A673 (cell line): Measurements from ENCODE around the gene HPSE2. TPM values are rescaled to one million over a fixed set of nuclear protein-coding genes. Genes with fewer than 3 reads are reported as not detected.

ENCODE experiments used
- BruUV-seq: library from RNA; stranded (reverse); fragments of 400-500 nt; replicated peaks from 2 replicates; lab custom pipeline; 2021; lab: Mats Ljungman, UMichigan
- CTCF ChIA-PET: fragments of 300-600 bp; sonication (Branson Sonifier 250); formaldehyde crosslinking; loops from one replicate; lab custom pipeline; 2022; ENCODE audit warnings: antibody characterized with exemption; lab: Charles Lee
- POLR2A ChIA-PET: fragments of 300-600 bp; sonication (Branson Sonifier 250); formaldehyde crosslinking; loops from one replicate; lab custom pipeline; 2022; ENCODE audit warnings: antibody characterized with exemption; ENCODE audit not compliant: low non-redundant PET; lab: Charles Lee
- DNase-seq: peaks from one replicate; pipeline ENCODE4 v3.0.0-alpha.2; 2015; ENCODE audit warnings: low spot score
- H3K27ac ChIP-seq: fragments of 200-600 bp; sonication (generic); 2 replicates; pipeline ENCODE4 v1.5.1; 2016; ENCODE audit warnings: mixed run types, low read depth, mild to moderate bottlenecking, mixed read lengths, antibody characterized with exemption, low read length; ENCODE audit not compliant: poor library complexity, severe bottlenecking
- H3K27me3 ChIP-seq: fragments of 200-600 bp; sonication (generic); replicated peaks from 2 replicates; pipeline ENCODE4 v1.6.1; 2017; ENCODE audit warnings: mixed run types, low read depth, mild to moderate bottlenecking, mixed read lengths, antibody characterized with exemption, low read length; ENCODE audit not compliant: insufficient read depth, poor library complexity
- H3K36me3 ChIP-seq: fragments of 200-600 bp; sonication (generic); 2 replicates; pipeline ENCODE4 v1.6.1; 2016; ENCODE audit warnings: mixed run types, mild to moderate bottlenecking, mixed read lengths, antibody characterized with exemption, low read length; ENCODE audit not compliant: insufficient read depth, poor library complexity, severe bottlenecking
- H3K4me1 ChIP-seq: fragments of 200-600 bp; sonication (generic); 2 replicates; pipeline ENCODE4 v1.6.1; 2017; ENCODE audit warnings: mixed run types, mild to moderate bottlenecking, mixed read lengths, antibody characterized with exemption, low read length; ENCODE audit not compliant: insufficient read depth, poor library complexity, severe bottlenecking
- H3K4me3 ChIP-seq: fragments of 200-600 bp; sonication (generic); 2 replicates; pipeline ENCODE4 v1.5.1; 2016; ENCODE audit warnings: low read depth, mixed run types, mild to moderate bottlenecking, mixed read lengths, low read length; ENCODE audit not compliant: poor library complexity, severe bottlenecking
- H3K9me3 ChIP-seq: fragments of 200-600 bp; sonication (generic); 2 replicates; pipeline ENCODE4 v1.6.1; 2016; ENCODE audit warnings: mixed run types, low read depth, mild to moderate bottlenecking, mixed read lengths, antibody characterized with exemption, low read length; ENCODE audit not compliant: poor library complexity, severe bottlenecking
- EZH2 ChIP-seq: fragments of 200-600 bp; sonication (generic); IDR thresholded peaks from 2 replicates; pipeline ENCODE4 v1.6.1; 2017; ENCODE audit warnings: borderline replicate concordance, low read depth, mild to moderate bottlenecking, mixed read lengths, antibody characterized with exemption, low read length; ENCODE audit not compliant: poor library complexity, severe bottlenecking
- intact Hi-C: fragments of 100-400 bp; cut with micrococcal nuclease; formaldehyde crosslinking; loops from one replicate; pipeline ENCODE4 v1.10.0; 2022; ENCODE audit not compliant: unreplicated experiment
- total RNA-seq: library from RNA; stranded (reverse); gene quantifications from 2 replicates; pipeline ENCODE4 v1.2.3, GENCODE V29; 2021
- TF ChIP-seq, protein P1 (sequence below): fragments of 300-800, 200-600 bp; sonication (generic); conservative IDR thresholded peaks from 2 replicates; pipeline ENCODE4 v1.5.1; 2017; ENCODE audit warnings: low read depth, mild to moderate bottlenecking, antibody characterized with exemption, low read length, moderate library complexity, mixed read lengths

The HPSE2 gene
- total RNA-seq, 1 experiment from 2014 or later: not detected

DNA sequence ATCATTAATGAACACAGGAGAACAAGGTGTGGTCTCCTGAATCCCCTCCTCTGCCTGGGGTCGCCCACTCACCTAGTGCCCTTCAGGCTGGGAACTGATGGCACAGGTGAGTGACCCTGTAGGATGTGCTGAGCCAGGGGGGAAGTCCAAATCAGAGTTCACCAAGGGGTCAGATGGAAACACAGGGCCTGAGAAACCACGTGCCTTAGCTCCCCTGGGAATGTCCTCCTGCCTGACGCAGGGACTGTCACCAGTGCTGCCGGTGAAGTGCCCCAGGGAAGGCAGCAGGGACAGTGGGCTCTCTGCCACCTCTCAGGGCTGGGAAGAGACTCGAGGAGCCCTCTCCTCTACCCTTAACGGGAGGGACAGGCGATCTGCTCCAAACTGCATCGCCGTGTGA, 814.9 kb downstream of the HPSE2 start:
- no TSS peak for BruUV-seq
- POLR2A ChIA-PET: no interaction called here
- Histone ChIP-seq H3K27me3 (no peaks in the 10 kb centered on the region), H3K4me1 (no peaks in the 10 kb centered on the region), H3K4me3 (no peak overlapping the region), H3K36me3 (no peaks in the 10 kb centered on the region), H3K27ac (no peak overlapping the region), H3K9me3 (no peaks in the 10 kb centered on the region)
- intact Hi-C loops: loop anchor here (10.0 kb wide), 1 partner anchor 176 kb away; no protein-coding TSS in a partner anchor
- CTCF ChIA-PET: no interaction called here
- no peak for DNase-seq
- TF ChIP-seq, protein P1, sequence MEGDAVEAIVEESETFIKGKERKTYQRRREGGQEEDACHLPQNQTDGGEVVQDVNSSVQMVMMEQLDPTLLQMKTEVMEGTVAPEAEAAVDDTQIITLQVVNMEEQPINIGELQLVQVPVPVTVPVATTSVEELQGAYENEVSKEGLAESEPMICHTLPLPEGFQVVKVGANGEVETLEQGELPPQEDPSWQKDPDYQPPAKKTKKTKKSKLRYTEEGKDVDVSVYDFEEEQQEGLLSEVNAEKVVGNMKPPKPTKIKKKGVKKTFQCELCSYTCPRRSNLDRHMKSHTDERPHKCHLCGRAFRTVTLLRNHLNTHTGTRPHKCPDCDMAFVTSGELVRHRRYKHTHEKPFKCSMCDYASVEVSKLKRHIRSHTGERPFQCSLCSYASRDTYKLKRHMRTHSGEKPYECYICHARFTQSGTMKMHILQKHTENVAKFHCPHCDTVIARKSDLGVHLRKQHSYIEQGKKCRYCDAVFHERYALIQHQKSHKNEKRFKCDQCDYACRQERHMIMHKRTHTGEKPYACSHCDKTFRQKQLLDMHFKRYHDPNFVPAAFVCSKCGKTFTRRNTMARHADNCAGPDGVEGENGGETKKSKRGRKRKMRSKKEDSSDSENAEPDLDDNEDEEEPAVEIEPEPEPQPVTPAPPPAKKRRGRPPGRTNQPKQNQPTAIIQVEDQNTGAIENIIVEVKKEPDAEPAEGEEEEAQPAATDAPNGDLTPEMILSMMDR: no peak
- no peak for TF ChIP-seq EZH2

DNA sequence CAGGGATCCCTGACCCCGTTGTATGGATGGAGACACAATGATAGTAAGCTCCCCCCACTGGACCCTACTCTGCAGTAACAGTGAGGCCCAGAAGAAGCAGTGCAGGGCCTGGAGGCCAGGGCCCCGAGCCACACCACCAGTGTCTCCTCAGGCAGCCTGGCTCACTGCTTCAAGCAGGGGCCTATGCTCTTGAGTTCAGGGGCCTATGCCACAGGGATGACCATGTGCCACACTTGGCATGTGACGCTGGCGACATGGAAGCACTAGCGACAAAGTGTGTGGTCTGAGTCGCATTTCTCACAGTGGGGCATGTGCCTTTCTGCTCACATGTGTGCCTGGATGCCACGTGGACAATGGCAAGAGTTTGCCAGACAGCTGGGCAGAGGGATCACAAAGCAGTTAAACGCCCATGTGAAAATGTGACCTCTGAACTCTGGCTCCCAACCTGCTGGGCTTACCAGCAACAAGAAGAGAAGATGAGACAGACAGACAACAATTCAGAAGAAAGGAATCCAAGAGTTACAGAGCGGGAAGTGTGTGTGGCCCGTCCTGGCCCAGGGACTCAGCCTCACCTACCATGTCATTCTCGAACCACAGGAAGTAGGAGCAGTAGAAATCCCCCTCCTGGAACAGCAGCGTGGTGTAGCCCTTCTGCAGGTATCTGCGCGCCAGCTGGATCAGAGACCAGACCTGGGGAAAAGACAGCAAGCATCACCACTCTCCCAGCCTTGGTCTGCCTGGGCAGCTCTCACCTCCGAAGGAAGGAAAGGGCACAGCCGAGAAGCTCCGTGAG, 816.0 kb downstream of the HPSE2 start:
- H3K27me3 ChIP-seq: no peaks in the 10 kb centered on the region
- no peaks in the 10 kb centered on the region for H3K9me3 ChIP-seq
- H3K36me3 ChIP-seq: no peaks in the 10 kb centered on the region
- no peak for DNase-seq
- POLR2A ChIA-PET: no interaction called here
- no peak overlapping the region for H3K27ac ChIP-seq
- H3K4me1 ChIP-seq: peaks cover 5% of the 10 kb centered on the region
- BruUV-seq: no TSS peak
- TF ChIP-seq EZH2: no peak
- TF ChIP-seq, protein P1: no peak
- no peak overlapping the region for H3K4me3 ChIP-seq
- intact Hi-C loops: loop anchor here (10.0 kb wide), 1 partner anchor 175 kb away; no protein-coding TSS in a partner anchor
- CTCF ChIA-PET: no interaction called here

DNA sequence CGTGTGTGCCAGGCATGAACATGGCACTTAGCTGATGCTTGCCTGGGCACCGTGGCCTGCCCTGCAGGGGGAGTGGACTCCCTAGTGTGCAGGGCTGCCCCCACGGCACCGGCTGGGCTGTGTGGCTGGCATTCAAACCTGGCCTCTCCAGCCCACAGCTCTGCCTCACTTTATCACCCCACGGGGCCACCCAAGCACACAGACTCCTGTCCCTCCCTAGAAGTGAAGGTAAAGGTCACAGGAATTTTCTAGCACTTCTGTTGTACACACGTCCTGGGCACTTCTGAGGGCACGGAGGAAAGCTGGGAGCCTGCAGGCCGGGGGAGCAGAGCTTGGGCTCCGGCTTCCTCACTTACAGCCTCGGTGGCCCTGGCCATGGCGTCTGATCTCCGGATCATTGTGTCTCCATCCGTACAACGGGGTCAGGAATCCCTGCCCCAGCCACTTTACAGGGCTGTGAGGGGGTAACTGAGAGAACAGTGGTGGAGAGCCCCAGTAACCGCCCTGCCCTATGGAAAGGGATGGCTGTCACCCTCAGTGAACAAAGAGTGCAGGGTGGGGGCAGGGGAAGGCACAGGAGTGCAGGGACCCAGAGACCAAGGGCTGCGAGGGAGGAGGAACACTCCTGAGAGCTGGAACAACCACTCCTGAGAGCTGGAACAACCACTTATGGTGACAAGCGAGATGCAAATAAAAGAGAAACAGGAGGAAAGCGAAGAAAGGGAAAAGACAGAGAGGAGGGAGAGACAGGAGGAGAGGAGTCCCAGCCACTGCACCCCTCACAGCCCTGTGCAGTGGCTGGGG, 816.8 kb downstream of the HPSE2 start:
- intact Hi-C loops: no loop called here
- H3K4me1 ChIP-seq: peaks cover 5% of the 10 kb centered on the region
- no peak for TF ChIP-seq EZH2
- TF ChIP-seq, protein P1: no peak
- ChIA-PET POLR2A (no interaction called here), CTCF (no interaction called here)
- H3K27me3 ChIP-seq: no peaks in the 10 kb centered on the region
- H3K4me3 ChIP-seq: no peak overlapping the region
- no TSS peak for BruUV-seq
- H3K9me3 ChIP-seq: no peaks in the 10 kb centered on the region
- DNase-seq: no peak
- H3K36me3 ChIP-seq: no peaks in the 10 kb centered on the region
- no peak overlapping the region for H3K27ac ChIP-seq
